ENCODE measurements around the gene KCNT1.

KCNT1 gene

DNA sequence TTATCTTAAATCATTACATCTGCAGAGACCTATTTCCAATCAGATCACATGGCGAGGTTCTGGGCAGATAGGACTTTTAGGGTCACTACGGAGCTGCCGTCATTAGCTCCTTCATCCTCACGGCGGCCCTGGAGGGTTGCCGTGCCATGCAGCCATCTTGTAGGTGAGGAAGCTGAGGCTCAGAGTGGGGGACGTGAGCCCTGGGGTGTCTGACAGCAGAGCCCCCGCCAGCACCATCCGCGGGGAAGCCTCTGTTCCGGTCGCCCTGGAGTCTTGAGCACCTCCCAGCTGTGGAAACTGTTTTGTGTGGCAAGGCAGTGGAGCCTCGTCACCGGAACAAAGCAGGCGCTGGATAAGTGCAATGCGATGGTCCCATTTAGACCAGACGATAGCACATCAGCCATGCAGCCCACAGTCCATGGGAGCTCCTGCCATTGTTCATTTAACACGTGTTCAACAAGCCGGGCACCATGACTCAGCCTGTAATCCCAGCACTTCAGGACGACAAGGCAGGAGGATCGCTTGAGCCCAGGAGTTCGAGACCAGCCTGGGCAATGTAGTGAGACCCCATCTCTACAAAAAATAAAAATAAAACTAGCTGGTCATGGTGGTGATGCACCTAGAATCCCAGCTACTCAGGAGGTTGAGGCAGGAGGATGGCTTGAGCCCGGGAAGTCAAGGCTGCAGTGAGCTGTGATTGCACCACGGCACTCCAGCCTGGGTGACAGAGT lies 61.9 kb downstream of the KCNT1 start:
- Histone ChIP-seq H3K4me3 (ENCODE audit: insufficient read depth, low read length, poor library complexity, severe bottlenecking) (no peak overlapping the region), H2AFZ (ENCODE audit: low read depth, low read length, severe bottlenecking) (no peak overlapping the region), H3K36me3 (ENCODE audit: low read length) (no peaks in the 10 kb centered on the region), H4K20me1 (ENCODE audit: low read depth, low read length) (no peaks in the 10 kb centered on the region), H3K9me2 (replicated peaks; ENCODE audit: insufficient read depth, low read length) (no peaks in the 10 kb centered on the region), H3F3A (ENCODE audit: insufficient read depth) (no peaks in the 10 kb centered on the region), H3K9ac (ENCODE audit: low read length) (no peak overlapping the region), H3K9me3 (ENCODE audit: insufficient read depth, low read length) (no peaks in the 10 kb centered on the region), H3K79me2 (ENCODE audit: insufficient read depth, low read length) (no peaks in the 10 kb centered on the region), H3K4me2 (ENCODE audit: low read depth, low read length, poor library complexity, severe bottlenecking) (no peak overlapping the region), H3K27me3 (ENCODE audit: low read length) (no peaks in the 10 kb centered on the region), H3K27ac (ENCODE audit: low read depth, low read length) (no peak overlapping the region)
- TF ChIP-seq, protein P1, sequence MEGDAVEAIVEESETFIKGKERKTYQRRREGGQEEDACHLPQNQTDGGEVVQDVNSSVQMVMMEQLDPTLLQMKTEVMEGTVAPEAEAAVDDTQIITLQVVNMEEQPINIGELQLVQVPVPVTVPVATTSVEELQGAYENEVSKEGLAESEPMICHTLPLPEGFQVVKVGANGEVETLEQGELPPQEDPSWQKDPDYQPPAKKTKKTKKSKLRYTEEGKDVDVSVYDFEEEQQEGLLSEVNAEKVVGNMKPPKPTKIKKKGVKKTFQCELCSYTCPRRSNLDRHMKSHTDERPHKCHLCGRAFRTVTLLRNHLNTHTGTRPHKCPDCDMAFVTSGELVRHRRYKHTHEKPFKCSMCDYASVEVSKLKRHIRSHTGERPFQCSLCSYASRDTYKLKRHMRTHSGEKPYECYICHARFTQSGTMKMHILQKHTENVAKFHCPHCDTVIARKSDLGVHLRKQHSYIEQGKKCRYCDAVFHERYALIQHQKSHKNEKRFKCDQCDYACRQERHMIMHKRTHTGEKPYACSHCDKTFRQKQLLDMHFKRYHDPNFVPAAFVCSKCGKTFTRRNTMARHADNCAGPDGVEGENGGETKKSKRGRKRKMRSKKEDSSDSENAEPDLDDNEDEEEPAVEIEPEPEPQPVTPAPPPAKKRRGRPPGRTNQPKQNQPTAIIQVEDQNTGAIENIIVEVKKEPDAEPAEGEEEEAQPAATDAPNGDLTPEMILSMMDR (IDR thresholded peaks at IDR 0.05; ENCODE audit: insufficient read depth, low read length, poor library complexity, severe bottlenecking): no peak
- TF ChIP-seq EZH2phosphoT487 (conservative IDR thresholded peaks at IDR 0.05; ENCODE audit: low read length): no peak

DNA sequence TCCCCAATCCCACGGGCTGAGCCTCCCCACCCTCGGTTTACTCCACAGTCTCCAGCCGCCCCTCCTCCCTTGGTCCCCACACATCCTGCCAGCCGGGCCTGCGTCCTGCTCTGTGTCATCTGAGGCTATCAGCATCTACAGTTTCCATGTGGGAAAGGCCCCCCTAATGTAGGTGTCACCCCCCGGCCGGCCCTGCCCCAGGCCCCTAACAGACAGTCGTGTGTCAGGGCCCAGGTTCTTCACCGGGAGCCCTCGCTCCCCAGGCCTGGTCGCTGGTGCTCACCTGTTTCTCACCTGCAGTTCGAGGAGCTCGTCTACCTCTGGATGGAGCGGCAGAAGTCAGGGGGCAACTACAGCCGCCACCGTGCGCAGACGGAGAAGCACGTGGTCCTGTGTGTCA lies 62.7 kb downstream of the KCNT1 start:
- no peak overlapping the region for H3K9ac ChIP-seq (ENCODE audit: low read length)
- H3F3A ChIP-seq (ENCODE audit: insufficient read depth): no peaks in the 10 kb centered on the region
- TF ChIP-seq, protein P1 (IDR thresholded peaks at IDR 0.05; ENCODE audit: insufficient read depth, low read length, poor library complexity, severe bottlenecking): no peak
- no peak for TF ChIP-seq EZH2phosphoT487 (conservative IDR thresholded peaks at IDR 0.05; ENCODE audit: low read length)
- no peak overlapping the region for H3K4me3 ChIP-seq (ENCODE audit: insufficient read depth, low read length, poor library complexity, severe bottlenecking)
- H3K9me2 ChIP-seq (replicated peaks; ENCODE audit: insufficient read depth, low read length): no peaks in the 10 kb centered on the region
- H3K36me3 ChIP-seq (ENCODE audit: low read length): no peaks in the 10 kb centered on the region
- no peaks in the 10 kb centered on the region for H3K27me3 ChIP-seq (ENCODE audit: low read length)
- no peak overlapping the region for H2AFZ ChIP-seq (ENCODE audit: low read depth, low read length, severe bottlenecking)
- no peaks in the 10 kb centered on the region for H3K9me3 ChIP-seq (ENCODE audit: insufficient read depth, low read length)
- H3K4me2 ChIP-seq (ENCODE audit: low read depth, low read length, poor library complexity, severe bottlenecking): no peak overlapping the region
- no peaks in the 10 kb centered on the region for H4K20me1 ChIP-seq (ENCODE audit: low read depth, low read length)
- no peak overlapping the region for H3K27ac ChIP-seq (ENCODE audit: low read depth, low read length)
- H3K79me2 ChIP-seq (ENCODE audit: insufficient read depth, low read length): no peaks in the 10 kb centered on the region

DNA sequence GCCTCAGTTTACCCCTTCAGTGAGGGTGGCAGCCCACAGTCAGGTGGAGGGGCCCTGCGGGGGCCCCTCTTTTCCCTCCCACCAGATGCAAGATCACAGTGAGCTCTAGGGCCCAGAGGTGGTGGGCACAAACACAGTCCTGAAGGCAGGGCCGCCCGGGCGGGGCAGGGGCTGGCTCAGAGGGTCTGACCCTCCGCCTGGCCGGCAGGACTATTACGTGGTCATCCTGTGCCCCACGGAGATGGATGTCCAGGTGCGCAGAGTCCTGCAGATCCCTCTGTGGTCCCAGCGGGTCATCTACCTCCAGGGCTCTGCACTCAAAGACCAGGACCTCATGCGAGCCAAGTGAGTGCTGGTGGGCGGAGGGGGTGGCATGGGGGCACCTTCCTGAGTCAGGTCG lies 63.4 kb downstream of the KCNT1 start:
- Histone ChIP-seq H3K4me3 (ENCODE audit: insufficient read depth, low read length, poor library complexity, severe bottlenecking) (no peak overlapping the region), H3K9ac (ENCODE audit: low read length) (no peak overlapping the region), H3F3A (ENCODE audit: insufficient read depth) (no peaks in the 10 kb centered on the region), H4K20me1 (ENCODE audit: low read depth, low read length) (no peaks in the 10 kb centered on the region), H3K27ac (ENCODE audit: low read depth, low read length) (no peak overlapping the region), H3K9me3 (ENCODE audit: insufficient read depth, low read length) (no peaks in the 10 kb centered on the region), H3K27me3 (ENCODE audit: low read length) (no peaks in the 10 kb centered on the region), H3K36me3 (ENCODE audit: low read length) (no peaks in the 10 kb centered on the region), H2AFZ (ENCODE audit: low read depth, low read length, severe bottlenecking) (no peak overlapping the region), H3K4me2 (ENCODE audit: low read depth, low read length, poor library complexity, severe bottlenecking) (no peak overlapping the region), H3K79me2 (ENCODE audit: insufficient read depth, low read length) (no peaks in the 10 kb centered on the region), H3K9me2 (replicated peaks; ENCODE audit: insufficient read depth, low read length) (no peaks in the 10 kb centered on the region)
- TF ChIP-seq EZH2phosphoT487 (conservative IDR thresholded peaks at IDR 0.05; ENCODE audit: low read length): no peak
- TF ChIP-seq, protein P1 (IDR thresholded peaks at IDR 0.05; ENCODE audit: insufficient read depth, low read length, poor library complexity, severe bottlenecking): no peak
